ENCODE measurements around the gene DLGAP1.
"Not testable (repeated sequence)": the region's sequence is repeated elsewhere in the genome, so short reads cannot be mapped to it uniquely, and the experiment has no call there.

Gene DLGAP1

GRCh38 chr18:4077721-4078120, 377.4 kb downstream of the DLGAP1 start:
- no peak for DNase-seq (ENCODE audit: low read depth)

- no peak for DNase-seq (ENCODE audit: low read depth)
Measured at GRCh38 chr18:4077204-4077603, 377.9 kb downstream of the DLGAP1 start.

- DNase-seq (ENCODE audit: low read depth): no peak
Measured at GRCh38 chr18:4074647-4075046, 380.5 kb downstream of the DLGAP1 start.

GRCh38 chr18:4069183-4069582, 385.9 kb downstream of the DLGAP1 start:
- no peak for DNase-seq (ENCODE audit: low read depth)

- DNase-seq (ENCODE audit: low read depth): peak; percentile 4
Measured at GRCh38 chr18:4068552-4069158, 386.5 kb downstream of the DLGAP1 start.

GRCh38 chr18:4063545-4063944, 391.6 kb downstream of the DLGAP1 start:
- DNase-seq (ENCODE audit: low read depth): no peak

GRCh38 chr18:4060427-4061281, 394.5 kb downstream of the DLGAP1 start:
- DNase-seq (ENCODE audit: low read depth): no peak

GRCh38 chr18:4058179-4058578, 396.9 kb downstream of the DLGAP1 start:
- no peak for DNase-seq (ENCODE audit: low read depth)

- DNase-seq (ENCODE audit: low read depth): no peak
Measured at GRCh38 chr18:4040391-4041092, 414.6 kb downstream of the DLGAP1 start.

GRCh38 chr18:4035521-4035920, 419.6 kb downstream of the DLGAP1 start:
- DNase-seq (ENCODE audit: low read depth): no peak

GRCh38 chr18:4034815-4035214, 420.3 kb downstream of the DLGAP1 start:
- not testable (repeated sequence) for DNase-seq (ENCODE audit: low read depth)

- DNase-seq (ENCODE audit: low read depth): no peak
Measured at GRCh38 chr18:4026542-4026941, 428.6 kb downstream of the DLGAP1 start.

GRCh38 chr18:4024702-4025101, 430.4 kb downstream of the DLGAP1 start:
- DNase-seq (ENCODE audit: low read depth): no peak

GRCh38 chr18:4022749-4023148, 432.4 kb downstream of the DLGAP1 start:
- DNase-seq (ENCODE audit: low read depth): not testable (repeated sequence)

- DNase-seq (ENCODE audit: low read depth): no peak
Measured at GRCh38 chr18:4020026-4020425, 435.1 kb downstream of the DLGAP1 start.

- no peak for DNase-seq (ENCODE audit: low read depth)
Measured at GRCh38 chr18:4017480-4017879, 437.6 kb downstream of the DLGAP1 start.

GRCh38 chr18:4016391-4017049, 438.6 kb downstream of the DLGAP1 start:
- no peak for DNase-seq (ENCODE audit: low read depth)

- DNase-seq (ENCODE audit: low read depth): no peak
Measured at GRCh38 chr18:4007846-4008245, 447.3 kb downstream of the DLGAP1 start.

- no peak for DNase-seq (ENCODE audit: low read depth)
Measured at GRCh38 chr18:4004183-4004829, 450.8 kb downstream of the DLGAP1 start.

- DNase-seq (ENCODE audit: low read depth): no peak
Measured at GRCh38 chr18:3998698-3999333, 456.3 kb downstream of the DLGAP1 start.

GRCh38 chr18:3995476-3996102, 459.5 kb downstream of the DLGAP1 start:
- DNase-seq (ENCODE audit: low read depth): peak; percentile 21
